ENCODE measurements around the gene FAM43A. TPM values are rescaled to one million over a fixed set of nuclear protein-coding genes. Genes with fewer than 3 reads are reported as not detected.

The FAM43A gene
- total RNA-seq, 1 donor from 2014 or later: 423 TPM

- DNase-seq: no peak
Measured at GRCh38 chr3:194676471-194676870, 9.2 kb upstream of the FAM43A start.

- DNase-seq: no peak
Measured at GRCh38 chr3:194680888-194681615, 4.6 kb upstream of the FAM43A start.

GRCh38 chr3:194682189-194682693, 3.4 kb upstream of the FAM43A start:
- DNase-seq: no peak

GRCh38 chr3:194682694-194683310, 2.9 kb upstream of the FAM43A start:
- peak; percentile 94 for DNase-seq

- no peak for DNase-seq
Measured at GRCh38 chr3:194683380-194683779, 2.3 kb upstream of the FAM43A start.

- no peak for DNase-seq
Measured at GRCh38 chr3:194685065-194685717, 492 bp upstream of the FAM43A start.

- DNase-seq: no peak
Measured at GRCh38 chr3:194686414-194686815, 732 bp downstream of the FAM43A start.

GRCh38 chr3:194686816-194687637, 1.3 kb downstream of the FAM43A start:
- DNase-seq: peak; percentile 61

- no peak for DNase-seq
Measured at GRCh38 chr3:194687638-194688199, 2.0 kb downstream of the FAM43A start.

- peak; percentile 69 for DNase-seq
Measured at GRCh38 chr3:194688200-194688740, 2.6 kb downstream of the FAM43A start.

GRCh38 chr3:194688946-194689345, 3.3 kb downstream of the FAM43A start:
- no peak for DNase-seq

GRCh38 chr3:194689493-194689944, 3.8 kb downstream of the FAM43A start:
- DNase-seq: peak; percentile 80

- DNase-seq: peak; percentile 73
Measured at GRCh38 chr3:194690501-194691372, 5.1 kb downstream of the FAM43A start.

GRCh38 chr3:194691481-194692283, 6.0 kb downstream of the FAM43A start:
- DNase-seq: peak; percentile 68

GRCh38 chr3:194696702-194697101, 11.0 kb downstream of the FAM43A start:
- no peak for DNase-seq

GRCh38 chr3:194702545-194702944, 16.9 kb downstream of the FAM43A start:
- DNase-seq: no peak

GRCh38 chr3:194705227-194705626, 19.5 kb downstream of the FAM43A start:
- no peak for DNase-seq

GRCh38 chr3:194705761-194706160, 20.1 kb downstream of the FAM43A start:
- no peak for DNase-seq

- DNase-seq: peak; percentile 79
Measured at GRCh38 chr3:194707147-194707540, 21.5 kb downstream of the FAM43A start.

GRCh38 chr3:194711286-194711685, 25.6 kb downstream of the FAM43A start:
- peak; percentile 52 for DNase-seq
